Measurements from ENCODE around the gene C2orf68.
"Not testable (repeated sequence)": the region's sequence is repeated elsewhere in the genome, so short reads cannot be mapped to it uniquely, and the experiment has no call there.

The C2orf68 gene

GRCh38 chr2:85600951-85601770 lies 10.7 kb downstream of the C2orf68 start:
- DNase-seq (ENCODE audit: low read depth in 1 of 2, low spot score in 1 of 2), result no peak
- in situ Hi-C loops (cut with HindIII; ENCODE audit: low pct_unique_long_range_greater_than_20kb, low sequenced_read_pairs), result no loop called here
- TF ChIP-seq JUND (IDR thresholded peaks at IDR 0.05; ENCODE audit: low read depth), result no peak

- TF ChIP-seq JUND (IDR thresholded peaks at IDR 0.05; ENCODE audit: low read depth), result no peak
- in situ Hi-C loops (cut with HindIII; ENCODE audit: low pct_unique_long_range_greater_than_20kb, low sequenced_read_pairs), result no loop called here
- no peak for DNase-seq (ENCODE audit: low read depth in 1 of 2, low spot score in 1 of 2)
Measured at GRCh38 chr2:85600235-85600575, 11.7 kb downstream of the C2orf68 start.

- TF ChIP-seq JUND (IDR thresholded peaks at IDR 0.05; ENCODE audit: low read depth), result no peak
- no peak for DNase-seq (ENCODE audit: low read depth in 1 of 2, low spot score in 1 of 2)
- in situ Hi-C loops (cut with HindIII; ENCODE audit: low pct_unique_long_range_greater_than_20kb, low sequenced_read_pairs), result no loop called here
Measured at GRCh38 chr2:85599468-85600234, 12.2 kb downstream of the C2orf68 start.

- no peak for TF ChIP-seq JUND (IDR thresholded peaks at IDR 0.05; ENCODE audit: low read depth)
- DNase-seq (ENCODE audit: low read depth in 1 of 2, low spot score in 1 of 2), result no peak
- in situ Hi-C loops (cut with HindIII; ENCODE audit: low pct_unique_long_range_greater_than_20kb, low sequenced_read_pairs), result no loop called here
Measured at GRCh38 chr2:85598594-85599340, 13.1 kb downstream of the C2orf68 start.

GRCh38 chr2:85597241-85597640 lies 14.6 kb downstream of the C2orf68 start:
- TF ChIP-seq JUND (IDR thresholded peaks at IDR 0.05; ENCODE audit: low read depth), result no peak
- DNase-seq (ENCODE audit: low read depth in 1 of 2, low spot score in 1 of 2), result no peak
- in situ Hi-C loops (cut with HindIII; ENCODE audit: low pct_unique_long_range_greater_than_20kb, low sequenced_read_pairs), result no loop called here

GRCh38 chr2:85596486-85597143 lies 15.3 kb downstream of the C2orf68 start:
- DNase-seq (ENCODE audit: low read depth in 1 of 2, low spot score in 1 of 2), result no peak
- in situ Hi-C loops (cut with HindIII; ENCODE audit: low pct_unique_long_range_greater_than_20kb, low sequenced_read_pairs), result no loop called here

GRCh38 chr2:85596026-85596333 lies 15.9 kb downstream of the C2orf68 start:
- in situ Hi-C loops (cut with HindIII; ENCODE audit: low pct_unique_long_range_greater_than_20kb, low sequenced_read_pairs), result no loop called here
- TF ChIP-seq JUND (IDR thresholded peaks at IDR 0.05; ENCODE audit: low read depth), result no peak
- no peak for DNase-seq (ENCODE audit: low read depth in 1 of 2, low spot score in 1 of 2)

More at GRCh38 chr2:85596486-85597143, 15.3 kb downstream of the C2orf68 start:
- TF ChIP-seq JUND (IDR thresholded peaks at IDR 0.05; ENCODE audit: low read depth), result no peak

GRCh38 chr2:85595301-85596025 lies 16.4 kb downstream of the C2orf68 start, which contains the start of gene RNF181:
TSS of gene RNF181 (plus strand) at chr2:85595745. CDS start at chr2:85595764, 19 bp downstream.
- TF ChIP-seq JUND (IDR thresholded peaks at IDR 0.05; ENCODE audit: low read depth), result no peak
- in situ Hi-C loops (cut with HindIII; ENCODE audit: low pct_unique_long_range_greater_than_20kb, low sequenced_read_pairs), result no loop called here
- DNase-seq (ENCODE audit: low read depth in 1 of 2, low spot score in 1 of 2), result peak; percentile 93 to 98

GRCh38 chr2:85594715-85595300 lies 17.1 kb downstream of the C2orf68 start:
- in situ Hi-C loops (cut with HindIII; ENCODE audit: low pct_unique_long_range_greater_than_20kb, low sequenced_read_pairs), result no loop called here
- DNase-seq (ENCODE audit: low read depth in 1 of 2, low spot score in 1 of 2), result no peak
- no peak for TF ChIP-seq JUND (IDR thresholded peaks at IDR 0.05; ENCODE audit: low read depth)

- in situ Hi-C loops (cut with HindIII; ENCODE audit: low pct_unique_long_range_greater_than_20kb, low sequenced_read_pairs), result no loop called here
- DNase-seq (ENCODE audit: low read depth in 1 of 2, low spot score in 1 of 2), result no peak
- no peak for TF ChIP-seq JUND (IDR thresholded peaks at IDR 0.05; ENCODE audit: low read depth)
Measured at GRCh38 chr2:85593023-85593422, 18.8 kb downstream of the C2orf68 start.

GRCh38 chr2:85592299-85592698 lies 19.6 kb downstream of the C2orf68 start:
- in situ Hi-C loops (cut with HindIII; ENCODE audit: low pct_unique_long_range_greater_than_20kb, low sequenced_read_pairs); DNase-seq (ENCODE audit: low read depth in 1 of 2, low spot score in 1 of 2): not testable (repeated sequence)
